HCT116 (cell line): Measurements from ENCODE around the gene TNN. TPM values are rescaled to one million over a fixed set of nuclear protein-coding genes. Genes with fewer than 3 reads are reported as not detected.

Source experiments
- ATAC-seq: fragments of 200-7000 bp; cut with Tn5 transposase; 2 replicates; pipeline ENCODE4 v1.9.1; 2020; ENCODE audit warnings: mild to moderate bottlenecking, moderate library complexity
- BruUV-seq: library from RNA; stranded (reverse); fragments of 400-500 nt; replicated peaks from 2 replicates; lab custom pipeline; 2021; lab: Mats Ljungman, UMichigan
- CTCF ChIA-PET: fragments of 300-600 bp; sonication (Branson Sonifier 250); formaldehyde crosslinking; loops from one replicate; lab custom pipeline; 2021; ENCODE audit warnings: antibody characterized with exemption; lab: Charles Lee
- POLR2A ChIA-PET: fragments of 300-600, 350-600 bp; sonication (Branson Sonifier 250); formaldehyde crosslinking; loops from one replicate; lab custom pipeline; 2021; ENCODE audit warnings: antibody characterized with exemption; lab: Charles Lee
- RAD21 ChIA-PET, 2 experiments: fragments of 300-600 bp; sonication (Branson Sonifier 250); formaldehyde crosslinking; loops; one replicate each; lab custom pipeline; 2023; ENCODE audit warnings: low total read pairs in 2 of 2; ENCODE audit not compliant: uncharacterized antibody in 2 of 2, unreplicated experiment in 2 of 2, low non-redundant PET in 1 of 2; lab: Charles Lee
- DNase-seq: peaks from one replicate; pipeline ENCODE4 v3.0.0-alpha.2; 2010; ENCODE audit warnings: low read depth, low spot score
- H2AFZ ChIP-seq: fragments of 200-600 bp; shearing (Covaris generic), sonication (generic); 2 replicates; pipeline ENCODE4 v1.6.1; 2017; ENCODE audit warnings: low read depth, mixed run types, mixed read lengths, antibody characterized with exemption, low read length; ENCODE audit not compliant: poor library complexity, severe bottlenecking
- H3K27ac ChIP-seq: 2 replicates; pipeline ENCODE4 v1.5.1; 2012; ENCODE audit warnings: low read depth, low read length
- H3K27me3 ChIP-seq: fragments of 200-600 bp; sonication (generic); 2 replicates; pipeline ENCODE4 v1.6.1; 2016; ENCODE audit warnings: mixed run types, low read length, mixed read lengths; ENCODE audit not compliant: insufficient read depth
- H3K36me3 ChIP-seq, 2 experiments: fragments of 200-500 bp in 1 of 2; fragments of 200-600 bp in 1 of 2; sonication (Bioruptor generic) in 1 of 2; sonication (generic) in 1 of 2; 2 replicates each; pipeline versions ENCODE4 v1.5.1 to v1.6.1; 2014 to 2016; ENCODE audit warnings: low read length in 2 of 2, inconsistent platforms in 1 of 2, mixed read lengths in 1 of 2, mixed run types in 1 of 2; ENCODE audit not compliant: insufficient read depth in 2 of 2, control insufficient read depth in 1 of 2
- H3K4me1 ChIP-seq, 2 experiments: fragments of 200-600 bp in 1 of 2; sonication (generic) in 1 of 2; 2 replicates each; pipeline versions ENCODE4 v1.5.1 to v1.6.1; 2012 to 2017; ENCODE audit warnings: low read length in 2 of 2, inconsistent platforms in 1 of 2, mild to moderate bottlenecking in 1 of 2, mixed read lengths in 1 of 2, mixed run types in 1 of 2, moderate library complexity in 1 of 2; ENCODE audit not compliant: insufficient read depth in 2 of 2, control insufficient read depth in 1 of 2
- H3K4me2 ChIP-seq: fragments of 200-600 bp; sonication (generic); 2 replicates; pipeline ENCODE4 v1.6.1; 2017; ENCODE audit warnings: mixed run types, low read length, mixed read lengths
- H3K4me3 ChIP-seq, 2 experiments: fragments of 200-600 bp in 1 of 2; sonication (generic) in 1 of 2; replicated peaks in 1 of 2; 2 replicates each; pipeline ENCODE4 v1.5.1; 2011 to 2016; ENCODE audit warnings: low read length in 2 of 2, control low read depth in 1 of 2, low read depth in 1 of 2, mild to moderate bottlenecking in 1 of 2, mixed read lengths in 1 of 2, mixed run types in 1 of 2
- H3K79me2 ChIP-seq: fragments of 200-600 bp; sonication (generic); 2 replicates; pipeline ENCODE4 v1.6.1; 2017; ENCODE audit warnings: mild to moderate bottlenecking, mixed run types, low read length, moderate library complexity, mixed read lengths; ENCODE audit not compliant: insufficient read depth
- H3K9ac ChIP-seq: fragments of 200-600 bp; sonication (generic); 2 replicates; pipeline ENCODE4 v1.6.1; 2016; ENCODE audit warnings: low read length, mixed read lengths
- H3K9me2 ChIP-seq: fragments of 200-600 bp; sonication (generic), shearing (Covaris generic); 2 replicates; pipeline ENCODE4 v1.6.1; 2017; ENCODE audit warnings: mixed run types, mild to moderate bottlenecking, moderate library complexity; ENCODE audit not compliant: insufficient read depth
- H3K9me3 ChIP-seq, 2 experiments: fragments of 200-500 bp in 1 of 2; fragments of 200-600 bp in 1 of 2; sonication (Bioruptor generic) in 1 of 2; sonication (generic) in 1 of 2; 2 replicates each; pipeline ENCODE4 v1.6.1; 2014 to 2017; ENCODE audit warnings: low read length in 2 of 2, mixed read lengths in 2 of 2, inconsistent platforms in 1 of 2, low read depth in 1 of 2, mild to moderate bottlenecking in 1 of 2, mixed run types in 1 of 2, moderate library complexity in 1 of 2; ENCODE audit not compliant: control insufficient read depth in 1 of 2, insufficient read depth in 1 of 2
- H4K20me1 ChIP-seq: fragments of 200-600 bp; sonication (generic), shearing (Covaris generic); 2 replicates; pipeline ENCODE4 v1.6.1; 2017; ENCODE audit warnings: mixed run types, mild to moderate bottlenecking, moderate library complexity; ENCODE audit not compliant: insufficient read depth
- CEBPB ChIP-seq: IDR thresholded peaks from 2 replicates; pipeline ENCODE4 v1.6.1; 2012; ENCODE audit warnings: low read depth
- EZH2 ChIP-seq: fragments of 200-600 bp; sonication (generic); IDR thresholded peaks from 2 replicates; pipeline ENCODE4 v1.6.1; 2017; ENCODE audit warnings: antibody characterized with exemption, mixed run types
- MAX ChIP-seq: IDR thresholded peaks from 2 replicates; pipeline ENCODE4 v1.6.1; 2012
- POLR2A ChIP-seq: IDR thresholded peaks from 2 replicates; pipeline ENCODE4 v1.7.0; 2011; ENCODE audit warnings: borderline replicate concordance; ENCODE audit not compliant: insufficient read depth, insufficient read length; ENCODE audit errors: extremely low read depth
- POLR2AphosphoS5 ChIP-seq: IDR thresholded peaks from 2 replicates; pipeline ENCODE4 v1.6.1; 2011; ENCODE audit warnings: mild to moderate bottlenecking, low read depth, low read length, moderate library complexity
- REST ChIP-seq: IDR thresholded peaks from 2 replicates; pipeline ENCODE4 v1.6.1; 2012; ENCODE audit warnings: low read depth
- SP1 ChIP-seq: IDR thresholded peaks from 2 replicates; pipeline ENCODE4 v1.6.1; 2012; ENCODE audit warnings: low read depth
- ZFX ChIP-seq: fragments of 450-650 bp; IDR thresholded peaks from 2 replicates; pipeline ENCODE4 v1.6.1; 2017
- ZNF274 ChIP-seq: fragments of 200-500 bp; sonication (Bioruptor generic); IDR thresholded peaks from 2 replicates; pipeline ENCODE4 v1.6.1; 2014; ENCODE audit warnings: mild to moderate bottlenecking, low read depth, low read length, inconsistent platforms
- intact Hi-C: fragments of 100-400 bp; cut with micrococcal nuclease; formaldehyde crosslinking; loops from 2 replicates; pipeline ENCODE4 v1.10.0; 2022
- total RNA-seq: library from RNA; stranded (reverse); gene quantifications from one replicate; pipeline ENCODE4 v1.2.1, GENCODE V29; 2021; ENCODE audit not compliant: unreplicated experiment

Gene TNN
- total RNA-seq, 1 experiment from 2014 or later = not detected

- POLR2A ChIA-PET = no interaction called here
- ATAC-seq (no peak), DNase-seq (no peak)
- RAD21 ChIA-PET = no interaction called here
- Histone ChIP-seq H3K9me3 (no peaks in the 10 kb centered on the region), H3K9ac (no peak overlapping the region), H3K27ac (no peak overlapping the region), H3K4me3 (no peak overlapping the region), H3K4me1 (no peaks in the 10 kb centered on the region), H3K36me3 (no peaks in the 10 kb centered on the region), H3K9me2 (no peaks in the 10 kb centered on the region), H2AFZ (no peak overlapping the region), H3K4me2 (no peak overlapping the region), H4K20me1 (no peaks in the 10 kb centered on the region), H3K79me2 (no peaks in the 10 kb centered on the region), H3K27me3 (peaks cover 14% of the 10 kb centered on the region; the same call in 1 of the 2 replicates)
- TF ChIP-seq EZH2 (no peak), POLR2A (no peak), POLR2AphosphoS5 (no peak), CEBPB (no peak), MAX (no peak), SP1 (no peak), ZFX (no peak), REST (no peak), ZNF274 (no peak)
- no TSS peak for BruUV-seq
- intact Hi-C loops = no loop called here
- CTCF ChIA-PET = interaction anchor here (1.7 kb wide), 1 partner anchor 62 kb away, joined by 6 read pairs; no protein-coding TSS in a partner anchor
These were observed 4.8 kb upstream of the TNN start for GRCh38 chr1:175062858-175063257.
